ENCODE results near the gene CELF1. TPM values are rescaled to one million over a fixed set of nuclear protein-coding genes. Genes with fewer than 3 reads are reported as not detected.
"Not testable (repeated sequence)": the region's sequence is repeated elsewhere in the genome, so short reads cannot be mapped to it uniquely, and the experiment has no call there.

Gene CELF1
- total and polyA plus RNA-seq, 9 donors = 46.9 to 74.3 (median 59.1) TPM

DNA sequence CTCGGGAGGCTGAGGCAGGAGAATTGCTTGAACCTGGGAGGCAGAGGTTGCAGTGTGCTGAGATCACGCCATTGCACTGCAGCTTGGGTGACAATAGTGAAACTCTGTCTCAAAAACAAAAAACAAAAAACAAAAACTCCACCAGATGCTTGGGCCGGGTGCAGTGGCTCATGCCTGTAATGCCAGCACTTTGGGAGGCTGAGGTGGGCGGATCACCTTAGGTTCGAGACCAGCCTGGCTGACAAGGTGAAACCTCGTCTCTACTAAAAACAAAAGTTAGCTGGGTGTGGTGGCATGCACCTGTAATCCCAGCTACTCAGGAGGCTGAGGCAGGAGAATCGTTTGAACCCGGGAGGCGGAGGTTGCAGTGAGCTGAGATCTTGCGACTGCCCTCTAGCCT is 11.4 kb upstream of the CELF1 start:
- not testable (repeated sequence) for H3K36me3 ChIP-seq (ENCODE audit: control insufficient read depth, insufficient read depth, low read length); H3K27ac ChIP-seq (ENCODE audit: low read length); DNase-seq; H3K27me3 ChIP-seq (ENCODE audit: control insufficient read depth, insufficient read depth, low read length); H3K9me3 ChIP-seq (replicated peaks; ENCODE audit: control insufficient read depth, low read depth, low read length); H3K4me3 ChIP-seq (ENCODE audit: low read length)
- peaks cover 12% of the 10 kb centered on the region for H3K4me1 ChIP-seq (ENCODE audit: control insufficient read depth, insufficient read depth, low read length)
- 94% methylated on average over 5 of the region's 10 CpGs for WGBS (ENCODE audit: insufficient coverage)

GRCh38 chr11:47562393-47562792 is 9.5 kb upstream of the CELF1 start:
- H3K27me3 ChIP-seq (ENCODE audit: control insufficient read depth, insufficient read depth, low read length); H3K4me3 ChIP-seq (ENCODE audit: low read length); H3K27ac ChIP-seq (ENCODE audit: low read length); DNase-seq; H3K36me3 ChIP-seq (ENCODE audit: control insufficient read depth, insufficient read depth, low read length); H3K9me3 ChIP-seq (replicated peaks; ENCODE audit: control insufficient read depth, low read depth, low read length): not testable (repeated sequence)
- WGBS (ENCODE audit: insufficient coverage) = no CpG with 5 or more reads among the region's 4 CpGs
- peaks cover 12% of the 10 kb centered on the region for H3K4me1 ChIP-seq (ENCODE audit: control insufficient read depth, insufficient read depth, low read length)

- DNase-seq = no peak
- WGBS (ENCODE audit: insufficient coverage) = 80% methylated on average over 2 of the region's 2 CpGs
- no peak overlapping the region for H3K4me3 ChIP-seq (ENCODE audit: low read length)
- no peaks in the 10 kb centered on the region for H3K9me3 ChIP-seq (replicated peaks; ENCODE audit: control insufficient read depth, low read depth, low read length)
- H3K4me1 ChIP-seq (ENCODE audit: control insufficient read depth, insufficient read depth, low read length) = peaks cover 7% of the 10 kb centered on the region
- no peak overlapping the region for H3K27ac ChIP-seq (ENCODE audit: low read length)
- no peaks in the 10 kb centered on the region for H3K27me3 ChIP-seq (ENCODE audit: control insufficient read depth, insufficient read depth, low read length)
- no peaks in the 10 kb centered on the region for H3K36me3 ChIP-seq (ENCODE audit: control insufficient read depth, insufficient read depth, low read length)
Measured at GRCh38 chr11:47560426-47560825, 7.5 kb upstream of the CELF1 start.

DNA sequence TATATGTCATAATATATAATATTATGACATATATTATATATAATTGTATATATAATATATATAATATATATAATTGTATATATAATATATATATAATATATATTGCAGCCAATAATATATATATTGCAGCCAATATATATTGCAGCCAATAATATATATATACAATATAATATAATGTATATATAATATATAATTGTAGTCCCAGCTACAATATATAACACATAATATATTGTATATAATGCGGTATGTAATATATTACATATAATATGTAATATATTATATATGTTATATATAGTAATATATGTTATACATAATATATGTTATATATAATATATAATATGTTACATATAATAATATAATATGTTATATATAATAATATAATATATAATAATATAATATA is 5.8 kb upstream of the CELF1 start:
- no peaks in the 10 kb centered on the region for H3K27me3 ChIP-seq (ENCODE audit: control insufficient read depth, insufficient read depth, low read length)
- H3K4me1 ChIP-seq (ENCODE audit: control insufficient read depth, insufficient read depth, low read length) = no peaks in the 10 kb centered on the region
- no peaks in the 10 kb centered on the region for H3K9me3 ChIP-seq (replicated peaks; ENCODE audit: control insufficient read depth, low read depth, low read length)
- no peaks in the 10 kb centered on the region for H3K36me3 ChIP-seq (ENCODE audit: control insufficient read depth, insufficient read depth, low read length)
- H3K27ac ChIP-seq (ENCODE audit: low read length) = no peak overlapping the region
- no CpG with 5 or more reads among the region's 1 CpG for WGBS (ENCODE audit: insufficient coverage)
- H3K4me3 ChIP-seq (ENCODE audit: low read length) = no peak overlapping the region
- no peak for DNase-seq

DNA sequence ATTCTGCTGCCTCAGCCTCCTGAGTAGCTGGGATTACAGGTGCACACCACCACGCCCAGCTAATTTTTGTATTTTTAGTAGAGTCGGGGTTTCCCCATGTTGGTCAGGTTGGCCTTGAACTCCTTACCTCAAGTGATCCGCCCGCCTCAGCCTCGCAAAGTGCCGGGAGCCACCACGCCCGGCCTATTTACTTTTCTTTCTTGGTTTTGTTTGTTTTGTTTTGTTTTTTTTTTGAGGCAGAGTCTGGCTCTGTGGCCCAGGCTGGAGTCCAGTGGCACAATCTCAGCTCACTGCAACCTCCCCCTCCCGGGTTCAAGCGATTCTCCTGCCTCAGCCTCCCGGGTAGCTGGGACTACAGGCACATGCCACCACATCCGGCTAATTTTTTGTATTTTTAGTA is 4.1 kb upstream of the CELF1 start:
- DNase-seq; H3K4me1 ChIP-seq (ENCODE audit: control insufficient read depth, insufficient read depth, low read length); H3K9me3 ChIP-seq (replicated peaks; ENCODE audit: control insufficient read depth, low read depth, low read length); H3K4me3 ChIP-seq (ENCODE audit: low read length); H3K36me3 ChIP-seq (ENCODE audit: control insufficient read depth, insufficient read depth, low read length); H3K27me3 ChIP-seq (ENCODE audit: control insufficient read depth, insufficient read depth, low read length); H3K27ac ChIP-seq (ENCODE audit: low read length): not testable (repeated sequence)
- WGBS (ENCODE audit: insufficient coverage) = 100% methylated on average over 3 of the region's 12 CpGs

- no peaks in the 10 kb centered on the region for H3K9me3 ChIP-seq (replicated peaks; ENCODE audit: control insufficient read depth, low read depth, low read length)
- no peaks in the 10 kb centered on the region for H3K27me3 ChIP-seq (ENCODE audit: control insufficient read depth, insufficient read depth, low read length)
- peaks cover 16% of the 10 kb centered on the region for H3K4me1 ChIP-seq (ENCODE audit: control insufficient read depth, insufficient read depth, low read length)
- peak; percentile 68 for DNase-seq
- H3K36me3 ChIP-seq (ENCODE audit: control insufficient read depth, insufficient read depth, low read length) = no peaks in the 10 kb centered on the region
- no CpG with 5 or more reads among the region's 9 CpGs for WGBS (ENCODE audit: insufficient coverage)
- peak overlapping the region; percentile 89 for H3K27ac ChIP-seq (ENCODE audit: low read length)
- H3K4me3 ChIP-seq (ENCODE audit: low read length) = peak overlapping the region; percentile 97
Measured at GRCh38 chr11:47553406-47553743, 443 bp upstream of the CELF1 start.

- peak overlapping the region; percentile 96 for H3K27ac ChIP-seq (ENCODE audit: low read length)
- H3K9me3 ChIP-seq (replicated peaks; ENCODE audit: control insufficient read depth, low read depth, low read length) = no peaks in the 10 kb centered on the region
- no peaks in the 10 kb centered on the region for H3K36me3 ChIP-seq (ENCODE audit: control insufficient read depth, insufficient read depth, low read length)
- under 1% methylated on average over 17 of the region's 22 CpGs for WGBS (ENCODE audit: insufficient coverage)
- H3K4me3 ChIP-seq (ENCODE audit: low read length) = peak overlapping the region; percentile 97
- H3K4me1 ChIP-seq (ENCODE audit: control insufficient read depth, insufficient read depth, low read length) = peaks cover 16% of the 10 kb centered on the region
- DNase-seq = peak; percentile 37
- H3K27me3 ChIP-seq (ENCODE audit: control insufficient read depth, insufficient read depth, low read length) = no peaks in the 10 kb centered on the region
Measured at GRCh38 chr11:47552056-47552565, 821 bp downstream of the CELF1 start.

GRCh38 chr11:47551086-47551485 is 1.8 kb downstream of the CELF1 start:
- peaks cover 16% of the 10 kb centered on the region for H3K4me1 ChIP-seq (ENCODE audit: control insufficient read depth, insufficient read depth, low read length)
- peak overlapping the region; percentile 1 for H3K27ac ChIP-seq (ENCODE audit: low read length)
- no peaks in the 10 kb centered on the region for H3K9me3 ChIP-seq (replicated peaks; ENCODE audit: control insufficient read depth, low read depth, low read length)
- H3K27me3 ChIP-seq (ENCODE audit: control insufficient read depth, insufficient read depth, low read length) = no peaks in the 10 kb centered on the region
- no peak overlapping the region for H3K4me3 ChIP-seq (ENCODE audit: low read length)
- peak; percentile 35 for DNase-seq
- H3K36me3 ChIP-seq (ENCODE audit: control insufficient read depth, insufficient read depth, low read length) = no peaks in the 10 kb centered on the region

DNA sequence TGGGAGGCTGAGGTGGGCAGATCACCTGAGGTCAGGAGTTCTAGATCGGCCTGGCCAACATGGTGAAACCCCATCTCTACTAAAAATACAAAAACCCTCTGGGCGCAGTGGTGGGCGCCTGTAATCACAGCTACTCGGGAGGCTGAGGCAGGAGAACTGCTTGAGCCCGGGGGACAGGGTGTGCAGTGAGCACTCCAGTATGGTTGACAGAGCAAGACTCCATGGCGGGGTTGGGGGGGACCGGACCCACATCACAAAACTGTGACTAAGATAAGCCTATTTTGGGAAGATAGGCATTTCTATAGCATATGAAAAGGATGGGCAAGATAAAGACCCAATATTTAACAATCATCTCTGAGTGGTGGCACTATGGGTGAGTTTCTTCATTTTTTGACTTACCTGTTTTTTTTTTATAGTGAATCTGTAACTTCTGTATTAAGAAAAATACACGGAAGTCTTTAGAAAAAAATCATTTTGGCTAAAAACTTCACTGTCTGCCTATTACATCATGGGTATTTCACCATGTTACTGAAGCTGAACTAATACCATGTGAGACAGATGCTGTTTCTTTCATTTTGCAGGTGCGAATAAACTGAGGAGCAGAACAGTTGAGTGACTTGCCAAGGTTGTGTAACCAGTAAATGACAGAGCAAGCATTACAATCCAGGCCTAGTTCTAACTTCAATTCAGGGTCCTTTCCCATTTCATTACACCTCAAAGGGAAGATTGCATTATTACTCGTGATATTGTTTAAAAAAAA is 2.5 kb downstream of the CELF1 start:
- Histone ChIP-seq H3K27ac (ENCODE audit: low read length) (no peak overlapping the region), H3K27me3 (ENCODE audit: control insufficient read depth, insufficient read depth, low read length) (no peaks in the 10 kb centered on the region), H3K4me1 (ENCODE audit: control insufficient read depth, insufficient read depth, low read length) (peaks cover 16% of the 10 kb centered on the region), H3K4me3 (ENCODE audit: low read length) (no peak overlapping the region), H3K36me3 (ENCODE audit: control insufficient read depth, insufficient read depth, low read length) (no peaks in the 10 kb centered on the region), H3K9me3 (replicated peaks; ENCODE audit: control insufficient read depth, low read depth, low read length) (no peaks in the 10 kb centered on the region)
- 97% methylated on average over 4 of the region's 10 CpGs for WGBS (ENCODE audit: insufficient coverage)
- no peak for DNase-seq

- H3K36me3 ChIP-seq (ENCODE audit: control insufficient read depth, insufficient read depth, low read length); H3K27me3 ChIP-seq (ENCODE audit: control insufficient read depth, insufficient read depth, low read length); H3K9me3 ChIP-seq (replicated peaks; ENCODE audit: control insufficient read depth, low read depth, low read length); H3K27ac ChIP-seq (ENCODE audit: low read length); H3K4me3 ChIP-seq (ENCODE audit: low read length); DNase-seq; H3K4me1 ChIP-seq (ENCODE audit: control insufficient read depth, insufficient read depth, low read length): not testable (repeated sequence)
- 100% methylated on average over 3 of the region's 7 CpGs for WGBS (ENCODE audit: insufficient coverage)
Measured at GRCh38 chr11:47546274-47546673, 6.7 kb downstream of the CELF1 start.

DNA sequence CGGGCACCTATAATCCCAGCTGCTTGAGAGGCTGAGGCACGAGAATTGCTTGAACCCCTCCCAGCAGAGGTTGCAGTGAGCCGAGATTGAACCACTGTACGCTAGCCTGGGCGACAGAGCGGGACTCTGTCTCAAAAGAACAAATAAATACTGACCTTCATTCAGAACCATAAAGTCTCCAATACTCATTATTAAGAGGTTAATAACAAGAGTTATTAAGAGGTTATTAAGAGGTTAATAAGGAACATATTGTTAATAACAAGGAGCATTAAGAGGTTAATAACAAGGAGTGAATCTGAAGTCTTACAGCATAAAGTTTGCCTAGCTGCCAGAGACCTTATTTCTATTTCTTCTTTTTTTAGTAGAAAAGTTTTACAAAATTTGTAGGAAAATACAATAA is 7.6 kb downstream of the CELF1 start:
- Histone ChIP-seq H3K4me1 (ENCODE audit: control insufficient read depth, insufficient read depth, low read length) (peaks cover 2% of the 10 kb centered on the region), H3K27me3 (ENCODE audit: control insufficient read depth, insufficient read depth, low read length) (no peaks in the 10 kb centered on the region)

More for the DNA sequence above, 7.6 kb downstream of the CELF1 start:
- Histone ChIP-seq H3K4me3 (ENCODE audit: low read length) (no peak overlapping the region), H3K9me3 (replicated peaks; ENCODE audit: control insufficient read depth, low read depth, low read length) (no peaks in the 10 kb centered on the region), H3K27ac (ENCODE audit: low read length) (no peak overlapping the region), H3K36me3 (ENCODE audit: control insufficient read depth, insufficient read depth, low read length) (no peaks in the 10 kb centered on the region)
- WGBS (ENCODE audit: insufficient coverage) = no CpG with 5 or more reads among the region's 6 CpGs
- no peak for DNase-seq
